GM12878 (cell line): ENCODE results near the gene SLC12A7.

ENCODE experiments used
- BCLAF1 ChIP-seq: fragments of 450-650 bp; IDR thresholded peaks from 2 replicates; pipeline ENCODE4 v1.6.1; 2017; ENCODE audit warnings: antibody characterized with exemption, mild to moderate bottlenecking, moderate library complexity
- CHD2 ChIP-seq: IDR thresholded peaks from 2 replicates; pipeline ENCODE4 v1.6.1; 2011; ENCODE audit warnings: low read depth, low read length, improper control_type of control experiment, borderline replicate concordance
- JUNB ChIP-seq: IDR thresholded peaks from 2 replicates; pipeline ENCODE4 v1.6.1; 2016; ENCODE audit warnings: antibody characterized with exemption, mild to moderate bottlenecking
- PRDM15 ChIP-seq: fragments of 450-650 bp; formaldehyde crosslinking; IDR thresholded peaks from 2 replicates; pipeline ENCODE4 v1.4.0; 2020; ENCODE audit warnings: mild to moderate bottlenecking, moderate library complexity
- ZNF384 ChIP-seq: IDR thresholded peaks from 2 replicates; pipeline ENCODE4 v1.6.1; 2012; ENCODE audit warnings: low read depth, mild to moderate bottlenecking, low read length, improper control_type of control experiment, borderline replicate concordance
- TF ChIP-seq, protein P1 (sequence below), 3 experiments: IDR thresholded peaks in 2 of 3; conservative IDR thresholded peaks in 1 of 3; 2 replicates each; pipeline ENCODE4 v1.5.1; 2011; ENCODE audit warnings: low read depth in 3 of 3, low read length in 3 of 3, mild to moderate bottlenecking in 3 of 3, control low read depth in 2 of 3, moderate library complexity in 2 of 3, inconsistent platforms in 1 of 3, mixed read lengths in 1 of 3; ENCODE audit not compliant: control insufficient read depth in 2 of 3, insufficient read depth in 1 of 3; ENCODE audit errors: extremely low read depth in 1 of 3

GRCh38 chr5:1138445-1139245 is 26.8 kb upstream of the SLC12A7 start:
- TF ChIP-seq PRDM15 (no peak), CHD2 (no peak), BCLAF1 (no peak), JUNB (no peak), ZNF384 (no peak)
- TF ChIP-seq, protein P1, sequence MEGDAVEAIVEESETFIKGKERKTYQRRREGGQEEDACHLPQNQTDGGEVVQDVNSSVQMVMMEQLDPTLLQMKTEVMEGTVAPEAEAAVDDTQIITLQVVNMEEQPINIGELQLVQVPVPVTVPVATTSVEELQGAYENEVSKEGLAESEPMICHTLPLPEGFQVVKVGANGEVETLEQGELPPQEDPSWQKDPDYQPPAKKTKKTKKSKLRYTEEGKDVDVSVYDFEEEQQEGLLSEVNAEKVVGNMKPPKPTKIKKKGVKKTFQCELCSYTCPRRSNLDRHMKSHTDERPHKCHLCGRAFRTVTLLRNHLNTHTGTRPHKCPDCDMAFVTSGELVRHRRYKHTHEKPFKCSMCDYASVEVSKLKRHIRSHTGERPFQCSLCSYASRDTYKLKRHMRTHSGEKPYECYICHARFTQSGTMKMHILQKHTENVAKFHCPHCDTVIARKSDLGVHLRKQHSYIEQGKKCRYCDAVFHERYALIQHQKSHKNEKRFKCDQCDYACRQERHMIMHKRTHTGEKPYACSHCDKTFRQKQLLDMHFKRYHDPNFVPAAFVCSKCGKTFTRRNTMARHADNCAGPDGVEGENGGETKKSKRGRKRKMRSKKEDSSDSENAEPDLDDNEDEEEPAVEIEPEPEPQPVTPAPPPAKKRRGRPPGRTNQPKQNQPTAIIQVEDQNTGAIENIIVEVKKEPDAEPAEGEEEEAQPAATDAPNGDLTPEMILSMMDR (IDR thresholded peaks at IDR 0.05 in 2 of 3, conservative IDR thresholded peaks at IDR 0.05 in 1 of 3; ENCODE audit: control insufficient read depth in 2 of 3, extremely low read depth in 1 of 3, insufficient read depth in 1 of 3, low read depth in 3 of 3, low read length in 3 of 3), result no peak
